ENCODE measurements around the gene TULP4.

The TULP4 gene

DNA sequence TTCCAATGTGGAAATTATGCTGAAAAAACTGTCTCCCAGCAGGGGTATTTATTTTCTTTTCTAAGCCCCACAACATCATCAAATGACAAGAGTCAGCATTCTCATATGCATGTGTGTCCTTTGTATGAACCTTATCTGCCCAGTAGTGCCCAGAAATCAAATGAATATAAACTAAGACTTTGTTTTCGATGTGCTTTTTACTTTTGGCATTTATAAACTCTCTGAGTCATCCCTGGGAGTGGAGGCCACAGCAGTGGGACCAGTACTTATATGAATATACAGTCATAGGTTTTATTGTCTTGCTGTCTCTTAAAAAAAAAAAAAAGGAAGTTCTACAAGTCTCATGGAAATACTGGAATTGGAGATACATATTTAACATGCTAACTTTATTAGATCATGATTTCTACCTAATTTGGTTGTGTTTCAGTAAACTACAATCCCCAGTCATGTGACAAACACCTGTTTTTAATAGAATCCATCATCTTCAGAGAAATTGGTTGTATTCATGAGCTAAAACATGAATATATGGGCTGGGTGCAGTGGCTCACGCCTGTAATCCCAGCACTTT lies 148.4 kb downstream of the TULP4 start:
- POLR2A ChIA-PET = interaction anchor here (0.6 kb wide), 1 partner anchor 212 kb away, joined by 4 read pairs; no protein-coding TSS in a partner anchor
- TF ChIP-seq, protein P1, sequence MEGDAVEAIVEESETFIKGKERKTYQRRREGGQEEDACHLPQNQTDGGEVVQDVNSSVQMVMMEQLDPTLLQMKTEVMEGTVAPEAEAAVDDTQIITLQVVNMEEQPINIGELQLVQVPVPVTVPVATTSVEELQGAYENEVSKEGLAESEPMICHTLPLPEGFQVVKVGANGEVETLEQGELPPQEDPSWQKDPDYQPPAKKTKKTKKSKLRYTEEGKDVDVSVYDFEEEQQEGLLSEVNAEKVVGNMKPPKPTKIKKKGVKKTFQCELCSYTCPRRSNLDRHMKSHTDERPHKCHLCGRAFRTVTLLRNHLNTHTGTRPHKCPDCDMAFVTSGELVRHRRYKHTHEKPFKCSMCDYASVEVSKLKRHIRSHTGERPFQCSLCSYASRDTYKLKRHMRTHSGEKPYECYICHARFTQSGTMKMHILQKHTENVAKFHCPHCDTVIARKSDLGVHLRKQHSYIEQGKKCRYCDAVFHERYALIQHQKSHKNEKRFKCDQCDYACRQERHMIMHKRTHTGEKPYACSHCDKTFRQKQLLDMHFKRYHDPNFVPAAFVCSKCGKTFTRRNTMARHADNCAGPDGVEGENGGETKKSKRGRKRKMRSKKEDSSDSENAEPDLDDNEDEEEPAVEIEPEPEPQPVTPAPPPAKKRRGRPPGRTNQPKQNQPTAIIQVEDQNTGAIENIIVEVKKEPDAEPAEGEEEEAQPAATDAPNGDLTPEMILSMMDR (IDR thresholded peaks at IDR 0.05; ENCODE audit: control extremely low read depth, extremely low read depth, low read depth, missing control alignments) = no peak
- DNase-seq (ENCODE audit: extremely low spot score) = no peak
- CTCF ChIA-PET = no interaction called here

DNA sequence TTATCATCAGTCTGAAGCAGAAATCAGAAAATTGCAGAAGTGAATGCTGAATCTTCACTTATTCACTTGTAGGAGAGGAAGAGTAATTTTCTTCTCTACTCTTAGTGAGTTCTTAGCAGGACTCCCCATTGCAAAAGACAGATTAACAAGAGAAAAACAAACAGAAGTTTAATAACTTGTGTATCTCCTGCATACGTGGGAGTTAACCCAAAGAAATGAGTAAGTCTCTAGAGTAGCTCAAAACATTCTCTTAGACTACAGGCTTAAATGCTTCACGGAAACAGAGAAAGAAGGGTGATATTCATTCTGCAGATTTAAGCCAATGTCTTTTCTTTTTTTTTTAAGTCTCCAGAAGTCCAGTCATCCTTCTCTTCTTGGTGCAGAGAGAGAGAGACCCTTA lies 149.7 kb downstream of the TULP4 start:
- TF ChIP-seq, protein P1 (IDR thresholded peaks at IDR 0.05; ENCODE audit: control extremely low read depth, extremely low read depth, low read depth, missing control alignments) = no peak
- ChIA-PET CTCF (interaction anchor here (1.0 to 1.3 kb wide), 2 partner anchors 34 to 85 kb away, joined by 3 read pairs; no protein-coding TSS in a partner anchor), POLR2A (interaction anchor here (0.7 kb wide), 1 partner anchor 310 kb away, joined by 3 read pairs; no protein-coding TSS in a partner anchor)
- DNase-seq (ENCODE audit: extremely low spot score) = no peak

DNA sequence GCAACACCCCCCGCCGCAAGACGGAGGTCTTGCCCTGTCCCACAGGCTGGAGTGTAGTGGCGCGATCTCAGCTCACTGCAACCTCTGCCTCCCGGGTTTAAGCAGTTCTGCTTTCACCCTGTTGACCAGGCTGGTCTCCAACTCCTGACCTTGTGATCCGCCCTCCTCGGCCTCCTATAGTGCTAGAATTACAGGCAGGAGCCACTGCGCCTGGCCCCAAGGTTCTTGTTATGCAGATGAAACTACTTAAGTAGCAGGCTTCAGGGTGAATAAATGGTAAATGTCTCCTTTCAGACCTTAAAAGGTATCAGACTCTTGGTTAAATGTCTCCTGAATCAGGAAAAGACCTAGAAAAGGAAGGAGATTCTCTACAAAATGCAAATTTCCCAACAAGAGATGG lies 152.2 kb downstream of the TULP4 start:
- TF ChIP-seq, protein P1 (IDR thresholded peaks at IDR 0.05; ENCODE audit: control extremely low read depth, extremely low read depth, low read depth, missing control alignments) = no peak
- DNase-seq (ENCODE audit: extremely low spot score) = no peak
- POLR2A ChIA-PET = no interaction called here
- CTCF ChIA-PET = no interaction called here

DNA sequence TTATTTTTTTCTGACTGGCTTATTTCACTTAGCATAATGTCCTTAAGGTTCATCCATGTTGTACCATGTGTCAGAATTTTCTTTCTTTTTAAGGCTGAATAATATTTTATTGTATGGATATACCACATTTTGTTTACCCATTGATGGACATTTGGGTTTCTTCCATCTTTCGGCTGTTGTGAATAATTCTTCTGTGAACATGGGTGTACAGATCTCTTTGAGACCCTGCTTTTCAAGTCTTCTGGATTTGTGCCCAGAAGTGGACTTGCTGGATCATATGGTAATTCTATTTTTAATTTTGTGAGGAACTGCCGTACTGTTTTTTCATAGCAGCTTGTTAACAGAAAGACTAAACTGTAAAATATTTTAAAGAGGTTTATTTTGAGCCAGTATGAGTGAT lies 153.0 kb downstream of the TULP4 start:
- DNase-seq (ENCODE audit: extremely low spot score) = no peak
- CTCF ChIA-PET = no interaction called here
- TF ChIP-seq, protein P1 (IDR thresholded peaks at IDR 0.05; ENCODE audit: control extremely low read depth, extremely low read depth, low read depth, missing control alignments) = no peak
- POLR2A ChIA-PET = no interaction called here

DNA sequence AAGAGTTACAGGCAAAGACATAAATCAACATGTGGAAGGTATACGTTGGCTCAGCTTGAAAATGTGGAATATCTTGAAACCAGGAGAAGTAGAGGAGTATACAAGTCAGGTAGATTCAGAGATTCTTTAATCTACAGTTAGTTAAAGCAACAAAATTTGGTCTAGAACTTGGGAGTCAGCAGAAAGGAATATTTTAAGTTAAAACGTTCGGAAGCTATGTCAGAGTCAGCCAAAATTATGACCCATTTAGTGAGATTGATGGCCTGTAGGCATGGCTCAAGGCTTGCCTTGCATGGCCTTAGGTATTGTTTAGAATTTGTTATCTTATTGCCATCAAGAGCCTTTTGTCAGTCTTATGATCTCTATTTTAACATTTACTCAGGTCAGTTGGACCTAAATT lies 153.5 kb downstream of the TULP4 start:
- TF ChIP-seq, protein P1 (IDR thresholded peaks at IDR 0.05; ENCODE audit: control extremely low read depth, extremely low read depth, low read depth, missing control alignments) = no peak
- CTCF ChIA-PET = no interaction called here
- DNase-seq (ENCODE audit: extremely low spot score) = no peak
- POLR2A ChIA-PET = no interaction called here

DNA sequence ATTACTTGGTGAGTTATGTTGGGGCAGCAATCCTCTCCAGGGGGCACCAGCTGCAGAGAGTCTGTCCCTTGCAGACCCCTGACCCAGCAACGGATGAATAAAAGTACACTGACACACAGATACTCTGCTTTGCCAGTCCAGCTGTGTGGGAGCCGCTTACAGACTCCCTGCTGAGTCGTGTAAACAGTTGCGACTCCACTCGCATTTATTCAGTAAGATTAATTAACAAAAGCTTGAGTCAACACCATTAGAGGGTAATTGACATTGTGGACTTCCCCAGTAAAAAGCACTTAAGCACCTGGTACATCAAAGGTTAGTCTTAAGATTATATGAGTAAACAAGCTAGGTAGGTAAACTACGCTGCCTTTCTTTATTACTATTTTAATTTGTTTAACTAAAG lies 155.7 kb downstream of the TULP4 start:
- DNase-seq (ENCODE audit: extremely low spot score) = no peak
- POLR2A ChIA-PET = no interaction called here
- TF ChIP-seq, protein P1 (IDR thresholded peaks at IDR 0.05; ENCODE audit: control extremely low read depth, extremely low read depth, low read depth, missing control alignments) = no peak

More for the DNA sequence above, 155.7 kb downstream of the TULP4 start:
- CTCF ChIA-PET = interaction anchor here (1.1 kb wide), 1 partner anchor 247 kb away, joined by 3 read pairs; no protein-coding TSS in a partner anchor

All from GM10248 (cell line).